ENCODE results near the gene AKNA. TPM values are rescaled to one million over a fixed set of nuclear protein-coding genes. Genes with fewer than 3 reads are reported as not detected.
A peak's percentile ranks its signal among the peaks of the same experiment; 100 is the strongest.

Gene AKNA
- total and polyA plus RNA-seq, 7 experiments from 2014 or later, result 20.5 to 403 (median 347) TPM

- intact Hi-C loops (cut with micrococcal nuclease), result no loop called here
- H3K27ac ChIP-seq (ENCODE audit: low read depth, low read length), result peak overlapping the region; percentile 63
- no peaks in the 10 kb centered on the region for H3K27me3 ChIP-seq (ENCODE audit: control insufficient read depth in 2 of 2, insufficient read depth in 2 of 2, low read length in 2 of 2)
- H3K4me3 ChIP-seq (ENCODE audit: low read length), result no peak overlapping the region
- ChIA-PET POLR2A (interaction anchor here (0.6 to 33.8 kb wide), 7 partner anchors 11 to 286 kb away, joined by 3 to 978 read pairs (median 3); partner anchors contain the start of gene AKNA), CTCF (interaction anchor here (0.6 to 1.9 kb wide), 7 partner anchors 9 to 288 kb away, joined by 3 to 6 read pairs (median 4); partner anchors contain the start of gene AKNA)
- Mint-ChIP-seq H3K27me3 (no peaks in the 10 kb centered on the region), H3K4me3 (peak overlapping the region in 5 of 10 donors; percentile 29 to 98 (median 36)), H3K4me1 (peaks cover 68 to 99% (median 84%) of the 10 kb centered on the region in 7 donors), H3K36me3 (peaks cover 16 to 76% (median 59%) of the 10 kb centered on the region in 5 donors), H3K27ac (peak overlapping the region; percentile 70 to 98 (median 93)), H3K9me3 (no peaks in the 10 kb centered on the region)
- ATAC-seq (no peak), DNase-seq (no peak)
- peaks cover 60 to 77% (median 75%) of the 10 kb centered on the region in 3 experiments for H3K36me3 ChIP-seq (ENCODE audit: control insufficient read depth in 2 of 3, insufficient read depth in 3 of 3, low read length in 3 of 3)
- H3K9me3 ChIP-seq (ENCODE audit: control insufficient read depth in 2 of 3, low read length in 3 of 3), result no peaks in the 10 kb centered on the region
- peaks cover 80 to 87% of the 10 kb centered on the region in 2 donors for H3K4me1 ChIP-seq (ENCODE audit: control insufficient read depth in 2 of 2, insufficient read depth in 2 of 2, low read length in 2 of 2)
These were observed 22.6 kb downstream of the AKNA start for GRCh38 chr9:114365194-114365593.

GRCh38 chr9:114364134-114365041 lies 23.4 kb downstream of the AKNA start:
- H3K4me3 ChIP-seq (ENCODE audit: low read length), result no peak overlapping the region
- H3K4me1 Mint-ChIP-seq, result peaks cover 68 to 99% (median 85%) of the 10 kb centered on the region in 7 donors
- no peak for DNase-seq
- H3K27ac ChIP-seq (ENCODE audit: low read depth, low read length), result peak overlapping the region; percentile 63
- H3K9me3 Mint-ChIP-seq, result no peaks in the 10 kb centered on the region
- peaks cover 11 to 77% (median 61%) of the 10 kb centered on the region in 5 donors for H3K36me3 Mint-ChIP-seq
- intact Hi-C loops (cut with micrococcal nuclease), result loop anchor here (5.0 kb wide), 1 partner anchor 33 kb away; no protein-coding TSS in a partner anchor
- no peaks in the 10 kb centered on the region for H3K9me3 ChIP-seq (ENCODE audit: control insufficient read depth in 2 of 3, low read length in 3 of 3)
- peak overlapping the region; percentile 70 to 98 (median 93) for H3K27ac Mint-ChIP-seq
- H3K27me3 ChIP-seq (ENCODE audit: control insufficient read depth in 2 of 2, insufficient read depth in 2 of 2, low read length in 2 of 2), result no peaks in the 10 kb centered on the region
- ATAC-seq, result peak; percentile 37
- H3K27me3 Mint-ChIP-seq, result no peaks in the 10 kb centered on the region
- ChIA-PET POLR2A (interaction anchor here (1.0 to 33.8 kb wide), 9 partner anchors 9 to 27 kb away, joined by 3 to 978 read pairs (median 5); partner anchors contain the start of gene AKNA), CTCF (interaction anchor here (0.9 to 2.1 kb wide), 7 partner anchors 8 to 289 kb away, joined by 3 to 7 read pairs (median 4); partner anchors contain the start of gene AKNA)
- peaks cover 68 to 83% (median 77%) of the 10 kb centered on the region in 3 experiments for H3K36me3 ChIP-seq (ENCODE audit: control insufficient read depth in 2 of 3, insufficient read depth in 3 of 3, low read length in 3 of 3)
- peak overlapping the region in 9 of 10 donors; percentile 45 to 98 (median 70) for H3K4me3 Mint-ChIP-seq
- H3K4me1 ChIP-seq (ENCODE audit: control insufficient read depth in 2 of 2, insufficient read depth in 2 of 2, low read length in 2 of 2), result peaks cover 72 to 79% of the 10 kb centered on the region in 2 donors

GRCh38 chr9:114363424-114363823 lies 24.4 kb downstream of the AKNA start:
- no peak overlapping the region for H3K4me3 ChIP-seq (ENCODE audit: low read length)
- DNase-seq, result peak in 6 of 9 donors; percentile 40 to 62 (median 50)
- Mint-ChIP-seq H3K36me3 (peaks cover 12 to 78% (median 63%) of the 10 kb centered on the region in 5 donors), H3K9me3 (no peaks in the 10 kb centered on the region), H3K27me3 (no peaks in the 10 kb centered on the region), H3K27ac (peak overlapping the region; percentile 70 to 98 (median 93)), H3K4me1 (peaks cover 65 to 93% (median 80%) of the 10 kb centered on the region in 7 donors), H3K4me3 (peak overlapping the region; percentile 51 to 98 (median 72))
- H3K36me3 ChIP-seq (ENCODE audit: control insufficient read depth in 2 of 3, insufficient read depth in 3 of 3, low read length in 3 of 3), result peaks cover 69 to 90% (median 79%) of the 10 kb centered on the region in 3 experiments
- intact Hi-C loops (cut with micrococcal nuclease), result loop anchor here (1.0 to 5.0 kb wide), 5 partner anchors 9 to 34 kb away; no protein-coding TSS in a partner anchor
- ATAC-seq, result peak; percentile 45
- H3K27me3 ChIP-seq (ENCODE audit: control insufficient read depth in 2 of 2, insufficient read depth in 2 of 2, low read length in 2 of 2), result no peaks in the 10 kb centered on the region
- ChIA-PET POLR2A (interaction anchor here (0.7 to 33.8 kb wide), 9 partner anchors 8 to 565 kb away, joined by 3 to 978 read pairs (median 5); partner anchors contain the start of gene AKNA), CTCF (interaction anchor here (0.6 to 2.1 kb wide), 5 partner anchors 10 to 290 kb away, joined by 3 to 7 read pairs (median 3); no protein-coding TSS in a partner anchor)
- peaks cover 67 to 73% of the 10 kb centered on the region in 2 donors for H3K4me1 ChIP-seq (ENCODE audit: control insufficient read depth in 2 of 2, insufficient read depth in 2 of 2, low read length in 2 of 2)
- peak overlapping the region; percentile 63 for H3K27ac ChIP-seq (ENCODE audit: low read depth, low read length)
- no peaks in the 10 kb centered on the region for H3K9me3 ChIP-seq (ENCODE audit: control insufficient read depth in 2 of 3, low read length in 3 of 3)

GRCh38 chr9:114362394-114362793 lies 25.4 kb downstream of the AKNA start:
- ATAC-seq (no peak), DNase-seq (no peak)
- H3K27me3 Mint-ChIP-seq, result no peaks in the 10 kb centered on the region
- H3K4me3 Mint-ChIP-seq, result peak overlapping the region in 1 of 10 donors; percentile 74
- intact Hi-C loops (cut with micrococcal nuclease), result loop anchor here (2.0 to 5.0 kb wide), 2 partner anchors 14 to 35 kb away; no protein-coding TSS in a partner anchor
- ChIA-PET CTCF (interaction anchor here (1.4 to 2.0 kb wide), 2 partner anchors 22 to 24 kb away, joined by 4 read pairs; no protein-coding TSS in a partner anchor), POLR2A (interaction anchor here (0.7 to 33.8 kb wide), 7 partner anchors 9 to 566 kb away, joined by 3 to 978 read pairs (median 5); partner anchors contain the start of gene AKNA)
- no peak overlapping the region for H3K4me3 ChIP-seq (ENCODE audit: low read length)
- peaks cover 57 to 91% (median 78%) of the 10 kb centered on the region in 7 donors for H3K4me1 Mint-ChIP-seq
- no peaks in the 10 kb centered on the region for H3K9me3 ChIP-seq (ENCODE audit: control insufficient read depth in 2 of 3, low read length in 3 of 3)
- peaks cover 75 to 89% (median 79%) of the 10 kb centered on the region in 3 experiments for H3K36me3 ChIP-seq (ENCODE audit: control insufficient read depth in 2 of 3, insufficient read depth in 3 of 3, low read length in 3 of 3)
- peak overlapping the region in 8 of 9 donors; percentile 25 to 98 (median 90) for H3K27ac Mint-ChIP-seq
- no peaks in the 10 kb centered on the region for H3K27me3 ChIP-seq (ENCODE audit: control insufficient read depth in 2 of 2, insufficient read depth in 2 of 2, low read length in 2 of 2)
- H3K9me3 Mint-ChIP-seq, result no peaks in the 10 kb centered on the region
- peaks cover 56 to 64% of the 10 kb centered on the region in 2 donors for H3K4me1 ChIP-seq (ENCODE audit: control insufficient read depth in 2 of 2, insufficient read depth in 2 of 2, low read length in 2 of 2)
- peaks cover 18 to 76% (median 65%) of the 10 kb centered on the region in 5 donors for H3K36me3 Mint-ChIP-seq
- peak overlapping the region; percentile 63 for H3K27ac ChIP-seq (ENCODE audit: low read depth, low read length)

- Histone ChIP-seq H3K4me3 (ENCODE audit: low read length) (no peak overlapping the region), H3K9me3 (ENCODE audit: control insufficient read depth in 2 of 3, low read length in 3 of 3) (no peaks in the 10 kb centered on the region), H3K27ac (ENCODE audit: low read depth, low read length) (peak overlapping the region; percentile 63), H3K4me1 (ENCODE audit: control insufficient read depth in 2 of 2, insufficient read depth in 2 of 2, low read length in 2 of 2) (peaks cover 48 to 59% of the 10 kb centered on the region in 2 donors), H3K36me3 (ENCODE audit: control insufficient read depth in 2 of 3, insufficient read depth in 3 of 3, low read length in 3 of 3) (peaks cover 77 to 92% (median 83%) of the 10 kb centered on the region in 3 experiments), H3K27me3 (ENCODE audit: control insufficient read depth in 2 of 2, insufficient read depth in 2 of 2, low read length in 2 of 2) (no peaks in the 10 kb centered on the region)
- Mint-ChIP-seq H3K9me3 (no peaks in the 10 kb centered on the region), H3K4me3 (peak overlapping the region in 1 of 10 donors; percentile 37), H3K27me3 (no peaks in the 10 kb centered on the region), H3K27ac (peak overlapping the region; percentile 43 to 98 (median 93)), H3K4me1 (peaks cover 52 to 91% (median 74%) of the 10 kb centered on the region in 7 donors), H3K36me3 (peaks cover 22 to 76% (median 64%) of the 10 kb centered on the region in 5 donors)
- no peak for ATAC-seq
- CTCF ChIA-PET, result interaction anchor here (2.0 kb wide), 1 partner anchor 23 kb away, joined by 4 read pairs; no protein-coding TSS in a partner anchor
- POLR2A ChIA-PET, result interaction anchor here (0.9 to 33.8 kb wide), 5 partner anchors 8 to 951 kb away, joined by 3 to 978 read pairs (median 4); partner anchors contain the start of genes AKNA and POLE3
- DNase-seq, result no peak
- intact Hi-C loops (cut with micrococcal nuclease), result loop anchor here (5.0 kb wide), 1 partner anchor 36 kb away; no protein-coding TSS in a partner anchor
These were observed 26.2 kb downstream of the AKNA start for GRCh38 chr9:114361542-114361941.

All from naive thymus-derived CD4-positive, alpha-beta T cell (primary cell).